Tibial nerve (tissue), 3 donors: Measurements from ENCODE around the gene RAB12.

Experiments
- CTCF ChIP-seq, 5 experiments: fragments of 200-600 bp in 3 of 5; fragments of 450-650 bp in 2 of 5; sonication (generic) in 3 of 5; IDR thresholded peaks; one replicate each; pipeline ENCODE4 v1.5.1; 2016 to 2019; ENCODE audit warnings: antibody characterized with exemption in 5 of 5, mild to moderate bottlenecking in 3 of 5, moderate library complexity in 2 of 5
- POLR2A ChIP-seq, 2 donors: fragments of 450-650 bp; IDR thresholded peaks; one replicate each; pipeline ENCODE4 v1.6.1; 2017; ENCODE audit warnings: antibody characterized with exemption in 2 of 2, mild to moderate bottlenecking in 2 of 2, moderate library complexity in 2 of 2

GRCh38 chr18:8643326-8643878 is 34.2 kb downstream of the RAB12 start:
- TF ChIP-seq CTCF (IDR thresholded peaks at IDR 0.05) (no peak), POLR2A (IDR thresholded peaks at IDR 0.05) (no peak)
